Heart left ventricle (tissue), 13 donors: Measurements from ENCODE around the gene MVD.

Experiments
- POLR2A ChIP-seq, 2 donors: fragments of 450-650 bp; IDR thresholded peaks; one replicate each; pipeline ENCODE4 v1.6.1; 2017; ENCODE audit warnings: antibody characterized with exemption in 2 of 2, mild to moderate bottlenecking in 2 of 2, moderate library complexity in 2 of 2
- TF ChIP-seq, protein P1 (sequence below), 12 donors: fragments of 200-600 bp; sonication (generic) in 4 of 12; IDR thresholded peaks; one replicate each; pipeline versions ENCODE4 v1.5.0 to v1.8.0; 2018 to 2022; ENCODE audit warnings: antibody characterized with exemption in 12 of 12, mild to moderate bottlenecking in 5 of 12
- donor health status: ischemic (EF 13 %, LVEDD 7.1; RV severe dilation, severe dysfunction).
- donor health status: DM: no; HTN: yes; CAD: no.
- donor health status: DM: no; HTN: no; CAD: no.
- donor health status: ischemic (EF 25% LVEDD 6.9; RV normal size, moderate dysfunction).
- donor health status: ischemic (EF 25% LVEDD 5.7; RV mildly dilated, moderate dysfunction).
- donor health status: ischemic (EF 35%, LVEDD 5.7; RV mildly dilated, moderate dysfunction).
- donor health status: nonischemic (EF 11% LVEDD 7.7; RV severe dilation, severe dysfunction).
- donor health status: DM: yes; HTN: yes; CAD: no.
- donor health status: PGD.
- donor health status: ischemic (EF 29% LVEDD 5.4; RV normal size, mild dysfunction).
- donor health status: nonischemic (EF 23%, LVEDD 6.1; RV moderate dilation, normal function).

DNA sequence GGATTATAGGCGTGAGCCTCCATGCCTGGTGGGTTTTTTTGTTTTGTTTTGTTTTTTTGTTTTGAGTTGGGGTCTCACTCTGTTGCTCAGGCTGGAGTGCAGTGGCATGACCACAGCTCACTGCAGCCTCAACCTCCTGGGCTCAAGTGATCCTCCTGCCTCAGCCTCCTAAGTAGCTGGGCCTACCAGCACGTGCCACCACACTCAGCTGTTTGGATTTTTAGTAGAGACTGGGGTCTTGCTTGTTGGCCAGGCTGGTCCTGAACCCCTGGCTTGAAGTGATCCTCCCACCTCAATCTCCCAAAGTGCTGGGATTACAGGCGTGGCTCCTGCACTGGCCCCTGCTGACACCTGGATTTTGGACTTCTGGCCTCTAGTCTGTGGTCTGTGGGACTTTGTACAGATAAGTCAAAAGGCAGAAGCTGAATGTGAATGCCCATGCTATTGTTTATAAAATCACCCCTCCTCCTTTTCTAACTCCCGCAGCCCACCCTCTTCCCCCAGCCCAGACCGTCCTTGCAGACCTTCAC lies 17.7 kb upstream of the MVD start:
- TF ChIP-seq POLR2A (IDR thresholded peaks at IDR 0.05), result no peak
- TF ChIP-seq, protein P1, sequence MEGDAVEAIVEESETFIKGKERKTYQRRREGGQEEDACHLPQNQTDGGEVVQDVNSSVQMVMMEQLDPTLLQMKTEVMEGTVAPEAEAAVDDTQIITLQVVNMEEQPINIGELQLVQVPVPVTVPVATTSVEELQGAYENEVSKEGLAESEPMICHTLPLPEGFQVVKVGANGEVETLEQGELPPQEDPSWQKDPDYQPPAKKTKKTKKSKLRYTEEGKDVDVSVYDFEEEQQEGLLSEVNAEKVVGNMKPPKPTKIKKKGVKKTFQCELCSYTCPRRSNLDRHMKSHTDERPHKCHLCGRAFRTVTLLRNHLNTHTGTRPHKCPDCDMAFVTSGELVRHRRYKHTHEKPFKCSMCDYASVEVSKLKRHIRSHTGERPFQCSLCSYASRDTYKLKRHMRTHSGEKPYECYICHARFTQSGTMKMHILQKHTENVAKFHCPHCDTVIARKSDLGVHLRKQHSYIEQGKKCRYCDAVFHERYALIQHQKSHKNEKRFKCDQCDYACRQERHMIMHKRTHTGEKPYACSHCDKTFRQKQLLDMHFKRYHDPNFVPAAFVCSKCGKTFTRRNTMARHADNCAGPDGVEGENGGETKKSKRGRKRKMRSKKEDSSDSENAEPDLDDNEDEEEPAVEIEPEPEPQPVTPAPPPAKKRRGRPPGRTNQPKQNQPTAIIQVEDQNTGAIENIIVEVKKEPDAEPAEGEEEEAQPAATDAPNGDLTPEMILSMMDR (IDR thresholded peaks at IDR 0.05), result no peak
